GM23338 (cell line): Measurements from ENCODE around the gene PDHX. TPM values are rescaled to one million over a fixed set of nuclear protein-coding genes. Genes with fewer than 3 reads are reported as not detected.

Source experiments
- ATAC-seq: fragments of 200-7000 bp; cut with Tn5 transposase; 3 replicates; pipeline ENCODE4 v1.9.1; 2020
- DNase-seq: peaks from one replicate; pipeline ENCODE4 v3.0.0-alpha.2; 2015; ENCODE audit warnings: low spot score
- H2AFZ ChIP-seq: fragments of 200-600 bp; sonication (generic); 2 replicates; pipeline ENCODE4 v1.8.0; 2016; ENCODE audit warnings: antibody characterized with exemption, mild to moderate bottlenecking, moderate library complexity
- H3F3A ChIP-seq: fragments of 200-600 bp; sonication (generic); replicated peaks from 2 replicates; pipeline ENCODE4 v1.8.0; 2017; ENCODE audit warnings: antibody characterized with exemption, mixed run types, low read depth
- H3K27ac ChIP-seq: fragments of 200-600 bp; sonication (generic); 2 replicates; pipeline ENCODE4 v1.6.1; 2016; ENCODE audit warnings: low read depth
- H3K27me3 ChIP-seq: fragments of 200-600 bp; sonication (generic); 2 replicates; pipeline ENCODE4 v1.8.0; 2016; ENCODE audit warnings: mild to moderate bottlenecking, mixed run types, moderate library complexity; ENCODE audit not compliant: insufficient read depth
- H3K36me3 ChIP-seq: fragments of 200-600 bp; sonication (generic); 2 replicates; pipeline ENCODE4 v1.8.0; 2016; ENCODE audit warnings: mild to moderate bottlenecking; ENCODE audit not compliant: insufficient read depth
- H3K4me1 ChIP-seq: fragments of 200-600 bp; sonication (generic); 2 replicates; pipeline ENCODE4 v1.8.0; 2016; ENCODE audit warnings: mild to moderate bottlenecking, moderate library complexity; ENCODE audit not compliant: insufficient read depth
- H3K4me2 ChIP-seq: fragments of 200-600 bp; sonication (generic); 2 replicates; pipeline ENCODE4 v1.7.1; 2017; ENCODE audit warnings: mixed run types
- H3K4me3 ChIP-seq: fragments of 200-600 bp; sonication (generic); 2 replicates; pipeline ENCODE4 v1.6.1; 2016; ENCODE audit warnings: mixed run types
- H3K79me2 ChIP-seq: fragments of 200-600 bp; sonication (generic); replicated peaks from 2 replicates; pipeline ENCODE4 v1.8.0; 2017; ENCODE audit warnings: mild to moderate bottlenecking; ENCODE audit not compliant: insufficient read depth
- H3K9me2 ChIP-seq: fragments of 200-600 bp; sonication (generic); 2 replicates; pipeline ENCODE4 v1.8.0; 2017; ENCODE audit not compliant: insufficient read depth
- H4K20me1 ChIP-seq: fragments of 200-600 bp; sonication (generic); replicated peaks from 2 replicates; pipeline ENCODE4 v1.8.0; 2017; ENCODE audit warnings: mild to moderate bottlenecking; ENCODE audit not compliant: insufficient read depth
- H3K27ac Mint-ChIP-seq: 2 replicates; pipeline ENCODE4 v1.8.0; 2020; ENCODE audit warnings: inconsistent platforms, mild to moderate bottlenecking, moderate library complexity, mixed read lengths
- H3K27me3 Mint-ChIP-seq: 3 replicates; pipeline ENCODE4 v1.8.0; 2022; ENCODE audit warnings: low read depth, mild to moderate bottlenecking, moderate library complexity, mixed read lengths, inconsistent platforms; ENCODE audit not compliant: insufficient read depth, poor library complexity
- H3K36me3 Mint-ChIP-seq: 3 replicates; pipeline ENCODE4 v1.8.0; 2021; ENCODE audit warnings: low read depth, mild to moderate bottlenecking, inconsistent platforms, moderate library complexity, mixed read lengths
- H3K4me1 Mint-ChIP-seq: 3 replicates; pipeline ENCODE4 v1.8.0; 2020; ENCODE audit warnings: mild to moderate bottlenecking, inconsistent platforms, mixed read lengths
- H3K4me3 Mint-ChIP-seq: 3 replicates; pipeline ENCODE4 v1.8.0; 2021; ENCODE audit warnings: moderate library complexity, mild to moderate bottlenecking, inconsistent platforms, mixed read lengths
- H3K9me3 Mint-ChIP-seq: 3 replicates; pipeline ENCODE4 v1.8.0; 2020; ENCODE audit warnings: moderate library complexity, mild to moderate bottlenecking, inconsistent platforms, mixed read lengths
- CREB1 ChIP-seq: fragments of 250-450 bp; sonication (Bioruptor Pico); IDR thresholded peaks from 2 replicates; pipeline ENCODE4 v1.5.0; 2020; ENCODE audit warnings: low read depth, mild to moderate bottlenecking, moderate library complexity
- ETS1 ChIP-seq: IDR thresholded peaks from 2 replicates; pipeline ENCODE4 v1.6.1; 2016; ENCODE audit warnings: antibody characterized with exemption
- EZH2 ChIP-seq: fragments of 200-600 bp; sonication (generic); IDR thresholded peaks from one replicate; pipeline ENCODE4 v1.8.0; 2017; ENCODE audit warnings: antibody characterized with exemption, mild to moderate bottlenecking, low read depth; ENCODE audit not compliant: unreplicated experiment
- EZH2phosphoT487 ChIP-seq: fragments of 200-600 bp; sonication (generic); IDR thresholded peaks from one replicate; pipeline ENCODE4 v1.8.1; 2018; ENCODE audit warnings: antibody characterized with exemption; ENCODE audit not compliant: unreplicated experiment
- NANOG ChIP-seq: IDR thresholded peaks from 2 replicates; pipeline ENCODE4 v1.6.1; 2016; ENCODE audit warnings: antibody characterized with exemption, borderline replicate concordance
- ZNF114 ChIP-seq: fragments of 250-450 bp; sonication (Bioruptor Pico); IDR thresholded peaks from 2 replicates; pipeline ENCODE4 v1.5.0; 2020; ENCODE audit warnings: mild to moderate bottlenecking, moderate library complexity
- ZNF331 ChIP-seq: fragments of 250-450 bp; sonication (Bioruptor Pico); IDR thresholded peaks from 2 replicates; pipeline ENCODE4 v1.5.0; 2020; ENCODE audit warnings: low read depth, mild to moderate bottlenecking, moderate library complexity
- polyA plus RNA-seq: library from polyadenylated mRNA; unstranded; fragments of >200 nt; fragmentation: Nextera tagmentation; extraction: Ambion mirVana; gene quantifications from 2 replicates; pipeline ENCODE4 v1.2.1, GENCODE V29; 2016
- total RNA-seq: library from RNA; depleted of rRNA; stranded (reverse); fragments of >200 nt; shearing (Covaris generic); gene quantifications from 2 replicates; pipeline ENCODE4 v1.2.3, GENCODE V29; 2014
- TF ChIP-seq, protein P1 (sequence below): fragments of 250-450 bp; sonication (Bioruptor Pico); IDR thresholded peaks from 2 replicates; pipeline ENCODE4 v1.5.0; 2020; ENCODE audit warnings: mild to moderate bottlenecking, moderate library complexity
- TF ChIP-seq, protein P2 (sequence below), 2 experiments: fragments of 200-600 bp in 1 of 2; sonication (generic) in 1 of 2; conservative IDR thresholded peaks; 2 replicates each; pipeline versions ENCODE4 v1.5.1 to v1.6.1; 2016 to 2017; ENCODE audit warnings: antibody characterized with exemption in 2 of 2, low read depth in 2 of 2, mild to moderate bottlenecking in 2 of 2, moderate library complexity in 1 of 2
- TF ChIP-seq, protein P3 (sequence below): IDR thresholded peaks from one replicate; pipeline ENCODE4 v1.6.1; 2018; ENCODE audit warnings: antibody characterized with exemption; ENCODE audit not compliant: unreplicated experiment

The PDHX gene
- total and polyA plus RNA-seq, 2 experiments from 2014 or later = 36.9 to 40.2 TPM

DNA sequence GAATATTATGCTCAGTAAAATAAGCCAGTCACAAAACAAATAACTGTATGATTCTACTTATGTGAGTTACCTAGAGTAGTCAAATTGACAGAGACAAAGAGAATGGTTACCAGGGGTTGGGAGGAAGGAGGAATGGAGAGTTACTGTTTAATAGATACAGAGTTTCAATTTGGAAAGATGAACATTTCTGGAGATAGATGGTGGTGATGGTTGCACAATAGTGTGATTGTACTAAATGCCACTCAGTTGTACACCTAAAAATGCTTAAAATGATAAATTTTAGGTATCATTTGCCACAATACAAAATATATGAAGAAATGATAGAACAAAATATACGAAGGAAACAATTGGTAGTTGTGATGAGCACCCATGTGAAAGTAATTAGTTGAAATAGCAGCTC lies 43.4 kb downstream of the PDHX start (continued):
- TF ChIP-seq, protein P1, sequence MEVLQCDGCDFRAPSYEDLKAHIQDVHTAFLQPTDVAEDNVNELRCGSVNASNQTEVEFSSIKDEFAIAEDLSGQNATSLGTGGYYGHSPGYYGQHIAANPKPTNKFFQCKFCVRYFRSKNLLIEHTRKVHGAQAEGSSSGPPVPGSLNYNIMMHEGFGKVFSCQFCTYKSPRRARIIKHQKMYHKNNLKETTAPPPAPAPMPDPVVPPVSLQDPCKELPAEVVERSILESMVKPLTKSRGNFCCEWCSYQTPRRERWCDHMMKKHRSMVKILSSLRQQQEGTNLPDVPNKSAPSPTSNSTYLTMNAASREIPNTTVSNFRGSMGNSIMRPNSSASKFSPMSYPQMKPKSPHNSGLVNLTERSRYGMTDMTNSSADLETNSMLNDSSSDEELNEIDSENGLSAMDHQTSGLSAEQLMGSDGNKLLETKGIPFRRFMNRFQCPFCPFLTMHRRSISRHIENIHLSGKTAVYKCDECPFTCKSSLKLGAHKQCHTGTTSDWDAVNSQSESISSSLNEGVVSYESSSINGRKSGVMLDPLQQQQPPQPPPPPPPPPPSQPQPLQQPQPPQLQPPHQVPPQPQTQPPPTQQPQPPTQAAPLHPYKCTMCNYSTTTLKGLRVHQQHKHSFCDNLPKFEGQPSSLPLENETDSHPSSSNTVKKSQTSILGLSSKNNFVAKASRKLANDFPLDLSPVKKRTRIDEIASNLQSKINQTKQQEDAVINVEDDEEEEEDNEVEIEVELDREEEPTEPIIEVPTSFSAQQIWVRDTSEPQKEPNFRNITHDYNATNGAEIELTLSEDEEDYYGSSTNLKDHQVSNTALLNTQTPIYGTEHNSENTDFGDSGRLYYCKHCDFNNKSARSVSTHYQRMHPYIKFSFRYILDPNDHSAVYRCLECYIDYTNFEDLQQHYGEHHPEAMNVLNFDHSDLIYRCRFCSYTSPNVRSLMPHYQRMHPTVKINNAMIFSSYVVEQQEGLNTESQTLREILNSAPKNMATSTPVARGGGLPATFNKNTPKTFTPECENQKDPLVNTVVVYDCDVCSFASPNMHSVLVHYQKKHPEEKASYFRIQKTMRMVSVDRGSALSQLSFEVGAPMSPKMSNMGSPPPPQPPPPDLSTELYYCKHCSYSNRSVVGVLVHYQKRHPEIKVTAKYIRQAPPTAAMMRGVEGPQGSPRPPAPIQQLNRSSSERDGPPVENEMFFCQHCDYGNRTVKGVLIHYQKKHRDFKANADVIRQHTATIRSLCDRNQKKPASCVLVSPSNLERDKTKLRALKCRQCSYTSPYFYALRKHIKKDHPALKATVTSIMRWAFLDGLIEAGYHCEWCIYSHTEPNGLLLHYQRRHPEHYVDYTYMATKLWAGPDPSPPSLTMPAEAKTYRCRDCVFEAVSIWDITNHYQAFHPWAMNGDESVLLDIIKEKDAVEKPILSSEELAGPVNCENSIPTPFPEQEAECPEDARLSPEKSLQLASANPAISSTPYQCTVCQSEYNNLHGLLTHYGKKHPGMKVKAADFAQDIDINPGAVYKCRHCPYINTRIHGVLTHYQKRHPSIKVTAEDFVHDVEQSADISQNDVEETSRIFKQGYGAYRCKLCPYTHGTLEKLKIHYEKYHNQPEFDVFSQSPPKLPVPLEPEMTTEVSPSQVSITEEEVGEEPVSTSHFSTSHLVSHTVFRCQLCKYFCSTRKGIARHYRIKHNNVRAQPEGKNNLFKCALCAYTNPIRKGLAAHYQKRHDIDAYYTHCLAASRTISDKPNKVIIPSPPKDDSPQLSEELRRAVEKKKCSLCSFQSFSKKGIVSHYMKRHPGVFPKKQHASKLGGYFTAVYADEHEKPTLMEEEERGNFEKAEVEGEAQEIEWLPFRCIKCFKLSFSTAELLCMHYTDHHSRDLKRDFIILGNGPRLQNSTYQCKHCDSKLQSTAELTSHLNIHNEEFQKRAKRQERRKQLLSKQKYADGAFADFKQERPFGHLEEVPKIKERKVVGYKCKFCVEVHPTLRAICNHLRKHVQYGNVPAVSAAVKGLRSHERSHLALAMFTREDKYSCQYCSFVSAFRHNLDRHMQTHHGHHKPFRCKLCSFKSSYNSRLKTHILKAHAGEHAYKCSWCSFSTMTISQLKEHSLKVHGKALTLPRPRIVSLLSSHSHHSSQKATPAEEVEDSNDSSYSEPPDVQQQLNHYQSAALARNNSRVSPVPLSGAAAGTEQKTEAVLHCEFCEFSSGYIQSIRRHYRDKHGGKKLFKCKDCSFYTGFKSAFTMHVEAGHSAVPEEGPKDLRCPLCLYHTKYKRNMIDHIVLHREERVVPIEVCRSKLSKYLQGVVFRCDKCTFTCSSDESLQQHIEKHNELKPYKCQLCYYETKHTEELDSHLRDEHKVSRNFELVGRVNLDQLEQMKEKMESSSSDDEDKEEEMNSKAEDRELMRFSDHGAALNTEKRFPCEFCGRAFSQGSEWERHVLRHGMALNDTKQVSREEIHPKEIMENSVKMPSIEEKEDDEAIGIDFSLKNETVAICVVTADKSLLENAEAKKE (CRISPR knock-in tag) = no peak
- no peak for TF ChIP-seq ZNF114 (CRISPR knock-in tag)
- TF ChIP-seq NANOG = no peak
- TF ChIP-seq EZH2 = no peak

- Histone ChIP-seq H3K9me2 (no peaks in the 10 kb centered on the region), H4K20me1 (no peaks in the 10 kb centered on the region), H3K27ac (no peak overlapping the region), H3K27me3 (no peaks in the 10 kb centered on the region), H3K36me3 (no peaks in the 10 kb centered on the region), H3K79me2 (no peaks in the 10 kb centered on the region), H3K4me1 (peaks cover 14% of the 10 kb centered on the region; the same call in 1 of the 2 replicates), H2AFZ (no peak overlapping the region), H3F3A (no peaks in the 10 kb centered on the region), H3K4me3 (no peak overlapping the region), H3K4me2 (no peak overlapping the region)
- no peaks in the 10 kb centered on the region; the same call in 2 of the 3 replicates for H3K36me3 Mint-ChIP-seq
- ATAC-seq (no peak), DNase-seq (no peak)
- no peak overlapping the region for H3K27ac Mint-ChIP-seq
- H3K4me1 Mint-ChIP-seq = peaks cover 5% of the 10 kb centered on the region; the same call in 2 of the 3 replicates
- no peaks in the 10 kb centered on the region for H3K9me3 Mint-ChIP-seq
- no peak overlapping the region for H3K4me3 Mint-ChIP-seq
- peaks cover 2% of the 10 kb centered on the region for H3K27me3 Mint-ChIP-seq
- TF ChIP-seq ZNF331 (CRISPR knock-in tag) (no peak), CREB1 (CRISPR knock-in tag) (no peak), ZNF114 (CRISPR knock-in tag) (no peak), ETS1 (no peak), EZH2phosphoT487 (no peak), EZH2 (no peak), NANOG (no peak)
- TF ChIP-seq, protein P2, sequence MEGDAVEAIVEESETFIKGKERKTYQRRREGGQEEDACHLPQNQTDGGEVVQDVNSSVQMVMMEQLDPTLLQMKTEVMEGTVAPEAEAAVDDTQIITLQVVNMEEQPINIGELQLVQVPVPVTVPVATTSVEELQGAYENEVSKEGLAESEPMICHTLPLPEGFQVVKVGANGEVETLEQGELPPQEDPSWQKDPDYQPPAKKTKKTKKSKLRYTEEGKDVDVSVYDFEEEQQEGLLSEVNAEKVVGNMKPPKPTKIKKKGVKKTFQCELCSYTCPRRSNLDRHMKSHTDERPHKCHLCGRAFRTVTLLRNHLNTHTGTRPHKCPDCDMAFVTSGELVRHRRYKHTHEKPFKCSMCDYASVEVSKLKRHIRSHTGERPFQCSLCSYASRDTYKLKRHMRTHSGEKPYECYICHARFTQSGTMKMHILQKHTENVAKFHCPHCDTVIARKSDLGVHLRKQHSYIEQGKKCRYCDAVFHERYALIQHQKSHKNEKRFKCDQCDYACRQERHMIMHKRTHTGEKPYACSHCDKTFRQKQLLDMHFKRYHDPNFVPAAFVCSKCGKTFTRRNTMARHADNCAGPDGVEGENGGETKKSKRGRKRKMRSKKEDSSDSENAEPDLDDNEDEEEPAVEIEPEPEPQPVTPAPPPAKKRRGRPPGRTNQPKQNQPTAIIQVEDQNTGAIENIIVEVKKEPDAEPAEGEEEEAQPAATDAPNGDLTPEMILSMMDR (conservative IDR thresholded peaks at IDR 0.05; ENCODE audit: low read depth in 2 of 2) = no peak
- TF ChIP-seq, protein P3, sequence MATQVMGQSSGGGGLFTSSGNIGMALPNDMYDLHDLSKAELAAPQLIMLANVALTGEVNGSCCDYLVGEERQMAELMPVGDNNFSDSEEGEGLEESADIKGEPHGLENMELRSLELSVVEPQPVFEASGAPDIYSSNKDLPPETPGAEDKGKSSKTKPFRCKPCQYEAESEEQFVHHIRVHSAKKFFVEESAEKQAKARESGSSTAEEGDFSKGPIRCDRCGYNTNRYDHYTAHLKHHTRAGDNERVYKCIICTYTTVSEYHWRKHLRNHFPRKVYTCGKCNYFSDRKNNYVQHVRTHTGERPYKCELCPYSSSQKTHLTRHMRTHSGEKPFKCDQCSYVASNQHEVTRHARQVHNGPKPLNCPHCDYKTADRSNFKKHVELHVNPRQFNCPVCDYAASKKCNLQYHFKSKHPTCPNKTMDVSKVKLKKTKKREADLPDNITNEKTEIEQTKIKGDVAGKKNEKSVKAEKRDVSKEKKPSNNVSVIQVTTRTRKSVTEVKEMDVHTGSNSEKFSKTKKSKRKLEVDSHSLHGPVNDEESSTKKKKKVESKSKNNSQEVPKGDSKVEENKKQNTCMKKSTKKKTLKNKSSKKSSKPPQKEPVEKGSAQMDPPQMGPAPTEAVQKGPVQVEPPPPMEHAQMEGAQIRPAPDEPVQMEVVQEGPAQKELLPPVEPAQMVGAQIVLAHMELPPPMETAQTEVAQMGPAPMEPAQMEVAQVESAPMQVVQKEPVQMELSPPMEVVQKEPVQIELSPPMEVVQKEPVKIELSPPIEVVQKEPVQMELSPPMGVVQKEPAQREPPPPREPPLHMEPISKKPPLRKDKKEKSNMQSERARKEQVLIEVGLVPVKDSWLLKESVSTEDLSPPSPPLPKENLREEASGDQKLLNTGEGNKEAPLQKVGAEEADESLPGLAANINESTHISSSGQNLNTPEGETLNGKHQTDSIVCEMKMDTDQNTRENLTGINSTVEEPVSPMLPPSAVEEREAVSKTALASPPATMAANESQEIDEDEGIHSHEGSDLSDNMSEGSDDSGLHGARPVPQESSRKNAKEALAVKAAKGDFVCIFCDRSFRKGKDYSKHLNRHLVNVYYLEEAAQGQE = no peak
These were observed 43.9 kb downstream of the PDHX start for GRCh38 chr11:34960277-34960676.
